GM18909 (cell line): ENCODE data around the gene SLC9A8.

ENCODE experiments used
- ATAC-seq: cut with Tn5 transposase; IDR thresholded peaks from one replicate; pipeline ENCODE4 v1.9.1; 2021; ENCODE audit warnings: mild to moderate bottlenecking; ENCODE audit not compliant: unreplicated experiment, poor library complexity

The SLC9A8 gene

DNA sequence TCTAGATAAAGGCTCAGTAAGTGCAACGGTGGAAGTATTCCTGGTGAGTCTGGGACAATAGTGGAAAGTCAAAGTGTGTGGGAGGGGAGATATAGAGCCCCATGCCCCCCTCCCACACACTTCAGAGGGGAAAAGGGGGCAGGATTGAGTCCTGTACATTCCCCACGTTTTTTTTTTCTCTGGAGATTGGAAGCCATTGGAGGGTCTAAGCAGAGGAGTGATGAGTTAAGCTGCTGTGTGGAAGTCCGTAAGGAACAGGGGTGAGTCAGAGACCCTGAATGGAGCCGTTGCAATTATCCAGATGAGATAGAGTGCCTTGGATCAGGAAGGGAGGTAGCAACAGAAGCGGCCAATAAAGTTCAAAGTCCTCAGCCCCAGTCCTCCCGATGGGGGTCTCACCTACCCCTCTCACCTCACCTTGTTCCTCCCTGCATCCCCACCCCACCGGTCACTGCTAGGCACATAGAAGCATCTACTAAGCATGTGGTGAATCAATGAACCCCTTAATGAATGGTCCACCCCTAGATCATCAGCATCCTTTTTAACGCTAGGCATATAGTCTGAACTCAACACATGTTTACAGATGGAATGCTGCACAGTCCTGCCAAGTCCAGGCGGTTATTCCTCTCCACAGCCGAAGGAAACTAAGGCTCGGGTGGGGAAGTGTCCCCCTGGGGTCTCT is 662 bp upstream of the SLC9A8 start:
- no peak for ATAC-seq

DNA sequence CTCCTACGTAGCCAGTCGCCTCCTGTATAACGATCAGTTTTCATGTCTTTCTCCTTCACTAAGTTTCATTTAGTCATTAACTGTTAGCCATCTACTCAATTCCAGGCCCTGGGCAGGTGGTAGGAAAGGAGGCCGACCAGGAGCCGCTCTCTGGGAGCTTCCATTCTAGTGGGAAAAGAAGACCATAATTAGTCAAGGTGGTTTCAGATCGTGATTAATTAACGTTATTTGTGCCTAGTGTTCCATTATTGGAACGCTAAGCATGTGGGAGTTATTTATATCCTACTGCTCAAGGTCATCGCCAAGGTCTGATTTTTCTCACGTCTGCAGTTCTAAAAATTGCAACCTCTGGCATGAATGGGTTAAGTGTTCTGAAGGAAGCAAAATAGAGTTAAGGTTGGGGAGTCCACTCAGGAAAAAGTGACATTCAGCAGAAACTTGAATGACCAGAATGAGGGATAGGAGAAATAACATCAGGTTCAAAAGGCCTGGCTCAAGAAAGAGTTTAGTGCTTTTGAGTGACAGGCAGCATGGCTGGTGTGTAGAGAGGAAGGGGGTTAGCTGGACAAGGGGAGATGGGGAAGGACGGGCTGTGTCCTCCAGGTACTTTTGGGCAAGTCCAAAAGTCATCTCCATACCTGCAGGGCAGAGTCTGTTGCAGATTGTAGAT is 812 bp downstream of the SLC9A8 start:
- ATAC-seq = no peak

GRCh38 chr20:49814057-49814694 is 1.5 kb downstream of the SLC9A8 start:
- no peak for ATAC-seq

- no peak for ATAC-seq
Measured at GRCh38 chr20:49818816-49819215, 6.2 kb downstream of the SLC9A8 start.

DNA sequence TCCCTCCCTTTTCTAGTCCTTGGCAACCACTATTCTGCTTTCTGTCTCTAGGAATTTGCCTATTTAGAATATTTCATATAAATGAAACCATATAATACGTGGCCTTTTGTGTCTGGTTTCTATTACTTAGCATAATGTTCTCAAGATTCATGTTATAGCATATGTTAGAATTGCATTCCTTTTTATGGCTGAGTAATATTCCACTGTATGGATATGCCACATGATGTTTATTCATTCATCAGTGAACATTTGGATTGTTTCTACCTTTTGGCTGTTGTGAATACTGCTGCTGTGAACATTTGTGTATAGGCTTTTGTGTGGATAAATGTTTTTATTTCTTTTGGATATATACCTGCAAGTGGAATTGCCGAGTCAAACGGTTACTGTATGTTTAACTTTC is 7.1 kb downstream of the SLC9A8 start:
- no peak for ATAC-seq

- ATAC-seq = no peak
Measured at GRCh38 chr20:49821381-49821780, 8.8 kb downstream of the SLC9A8 start.

DNA sequence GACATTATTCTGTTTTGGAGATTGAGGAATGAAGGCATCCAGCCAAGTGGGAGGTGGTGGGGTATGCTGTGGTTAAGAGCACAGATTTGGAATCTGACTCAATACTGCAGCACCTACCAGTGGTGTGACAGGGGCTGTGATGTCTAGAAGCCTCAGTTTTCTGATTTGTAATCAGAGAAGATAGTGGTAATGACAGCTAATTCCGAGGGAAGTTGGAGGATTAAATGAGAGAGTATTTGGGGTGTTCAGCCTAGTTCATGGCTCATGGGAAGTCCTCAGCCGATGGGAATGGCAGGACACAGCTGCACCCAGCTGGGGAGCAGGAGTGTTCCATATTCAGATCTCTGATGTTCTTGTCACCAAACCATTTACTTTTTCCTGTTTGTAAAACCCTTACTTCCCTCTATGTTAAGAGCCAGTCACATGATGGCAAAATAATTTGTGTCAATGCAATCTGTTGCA is 9.3 kb downstream of the SLC9A8 start:
- ATAC-seq = no peak

GRCh38 chr20:49823152-49823847 is 10.7 kb downstream of the SLC9A8 start:
- no peak for ATAC-seq

GRCh38 chr20:49824206-49824605 is 11.6 kb downstream of the SLC9A8 start:
- no peak for ATAC-seq

- ATAC-seq = no peak
Measured at GRCh38 chr20:49825521-49826033, 12.9 kb downstream of the SLC9A8 start.

GRCh38 chr20:49831022-49831769 is 18.6 kb downstream of the SLC9A8 start:
- ATAC-seq = no peak

- ATAC-seq = no peak
Measured at GRCh38 chr20:49831770-49832631, 19.4 kb downstream of the SLC9A8 start.

- ATAC-seq = no peak
Measured at GRCh38 chr20:49832632-49833327, 20.2 kb downstream of the SLC9A8 start.

GRCh38 chr20:49833483-49833882 is 20.9 kb downstream of the SLC9A8 start:
- ATAC-seq = no peak

- ATAC-seq = no peak
Measured at GRCh38 chr20:49835031-49835430, 22.4 kb downstream of the SLC9A8 start.

DNA sequence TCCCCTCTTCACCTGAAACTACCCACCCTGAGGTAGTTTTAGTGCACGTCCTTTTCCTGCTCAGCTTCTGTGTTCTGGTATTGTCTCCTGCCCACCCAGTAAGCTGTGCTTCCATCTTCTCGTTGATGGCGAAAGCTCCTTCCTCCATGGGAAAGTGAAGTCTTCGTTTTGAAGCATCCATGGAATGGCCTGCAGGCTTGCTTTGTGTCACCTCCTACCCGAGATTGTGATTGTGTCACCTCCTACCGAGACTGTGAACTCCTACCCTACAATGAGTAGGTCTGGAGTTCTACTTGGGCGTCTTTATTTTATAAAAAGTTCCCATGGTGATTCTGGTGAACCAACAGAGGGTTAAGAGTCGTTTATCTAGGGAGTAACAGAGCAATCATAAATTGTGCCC is 25.9 kb downstream of the SLC9A8 start:
- no peak for ATAC-seq

- no peak for ATAC-seq
Measured at GRCh38 chr20:49843139-49843538, 30.5 kb downstream of the SLC9A8 start.

GRCh38 chr20:49843770-49844380 is 31.2 kb downstream of the SLC9A8 start:
- no peak for ATAC-seq
